Prostate gland (tissue), 2 donors: ENCODE data around the gene TMEM169.

ENCODE experiments used
- POLR2A ChIP-seq: fragments of 450-650 bp; IDR thresholded peaks from one replicate; pipeline ENCODE4 v1.6.1; 2016; ENCODE audit warnings: antibody characterized with exemption, mild to moderate bottlenecking
- POLR2AphosphoS5 ChIP-seq: sonication (generic); formaldehyde crosslinking; IDR thresholded peaks from one replicate; pipeline ENCODE4 v1.6.1; 2017; ENCODE audit warnings: antibody characterized with exemption
- TF ChIP-seq, protein P1 (sequence below), 4 experiments: fragments of 200-600 bp in 2 of 4; fragments of 450-650 bp in 2 of 4; sonication (generic) in 2 of 4; IDR thresholded peaks; 1 replicate in 3 of 4; 2 replicates in 1 of 4; pipeline ENCODE4 v1.5.1; 2016 to 2019; ENCODE audit warnings: antibody characterized with exemption in 4 of 4, mild to moderate bottlenecking in 2 of 4, moderate library complexity in 2 of 4

DNA sequence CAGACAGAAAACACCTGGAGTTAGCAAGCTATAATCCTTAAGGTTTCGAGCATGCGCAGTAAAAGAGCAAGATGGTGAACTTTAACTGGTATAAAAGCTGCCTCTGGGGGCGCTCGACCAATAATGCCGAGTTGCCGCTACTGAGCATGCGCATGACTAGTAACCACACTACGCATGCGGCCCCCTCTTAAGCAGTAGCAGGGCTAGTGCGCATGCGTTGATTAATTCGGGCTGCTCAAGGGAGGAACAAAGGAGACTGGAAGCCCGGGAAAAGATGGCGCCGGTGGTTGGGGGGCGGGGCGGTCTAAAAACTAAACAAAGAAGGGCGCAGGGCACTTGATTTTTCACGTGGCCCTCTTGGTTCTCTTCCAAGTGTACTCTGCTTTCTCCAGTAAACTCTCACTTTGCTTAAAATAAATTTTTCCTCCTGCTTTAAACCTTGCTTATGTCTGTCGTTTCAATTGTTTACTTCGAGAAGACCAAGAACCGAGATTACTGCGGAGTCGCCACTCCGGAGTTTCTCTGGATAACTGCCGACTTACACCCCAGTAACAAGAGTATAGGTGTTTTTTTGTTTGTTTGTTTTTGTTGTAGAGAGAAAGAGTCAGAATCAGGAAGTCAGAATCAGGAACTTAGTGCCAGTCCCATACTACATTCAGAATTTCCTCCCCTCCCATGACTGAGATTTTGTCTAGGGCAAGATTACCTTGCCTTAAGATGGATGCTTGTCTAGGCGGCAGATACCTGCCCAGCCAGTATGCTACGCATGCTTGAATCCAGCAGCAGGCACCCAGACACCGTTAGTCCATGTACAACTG, 33.2 kb downstream of the TMEM169 start:
- TF ChIP-seq, protein P1, sequence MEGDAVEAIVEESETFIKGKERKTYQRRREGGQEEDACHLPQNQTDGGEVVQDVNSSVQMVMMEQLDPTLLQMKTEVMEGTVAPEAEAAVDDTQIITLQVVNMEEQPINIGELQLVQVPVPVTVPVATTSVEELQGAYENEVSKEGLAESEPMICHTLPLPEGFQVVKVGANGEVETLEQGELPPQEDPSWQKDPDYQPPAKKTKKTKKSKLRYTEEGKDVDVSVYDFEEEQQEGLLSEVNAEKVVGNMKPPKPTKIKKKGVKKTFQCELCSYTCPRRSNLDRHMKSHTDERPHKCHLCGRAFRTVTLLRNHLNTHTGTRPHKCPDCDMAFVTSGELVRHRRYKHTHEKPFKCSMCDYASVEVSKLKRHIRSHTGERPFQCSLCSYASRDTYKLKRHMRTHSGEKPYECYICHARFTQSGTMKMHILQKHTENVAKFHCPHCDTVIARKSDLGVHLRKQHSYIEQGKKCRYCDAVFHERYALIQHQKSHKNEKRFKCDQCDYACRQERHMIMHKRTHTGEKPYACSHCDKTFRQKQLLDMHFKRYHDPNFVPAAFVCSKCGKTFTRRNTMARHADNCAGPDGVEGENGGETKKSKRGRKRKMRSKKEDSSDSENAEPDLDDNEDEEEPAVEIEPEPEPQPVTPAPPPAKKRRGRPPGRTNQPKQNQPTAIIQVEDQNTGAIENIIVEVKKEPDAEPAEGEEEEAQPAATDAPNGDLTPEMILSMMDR (IDR thresholded peaks at IDR 0.05), result peak; percentile 58 to 98 (median 97)
- peak; percentile 58 for TF ChIP-seq POLR2A
- peak; percentile 99 for TF ChIP-seq POLR2AphosphoS5
